PC-3 (cell line): ENCODE data around the gene CDH22. TPM values are rescaled to one million over a fixed set of nuclear protein-coding genes. Genes with fewer than 3 reads are reported as not detected.

Experiments
- ATAC-seq: fragments of 200-7000 bp; cut with Tn5 transposase; 2 replicates; pipeline ENCODE4 v1.9.1; 2020; ENCODE audit warnings: mild to moderate bottlenecking, moderate library complexity
- BruUV-seq: library from RNA; stranded (reverse); fragments of 400-500 nt; replicated peaks from 2 replicates; lab custom pipeline; 2021; lab: Mats Ljungman, UMichigan
- CTCF ChIA-PET: fragments of 300-600 bp; sonication (Branson Sonifier 250); formaldehyde crosslinking; loops from one replicate; lab custom pipeline; 2022; ENCODE audit warnings: antibody characterized with exemption; lab: Charles Lee
- POLR2A ChIA-PET: fragments of 300-600 bp; sonication (Branson Sonifier 250); formaldehyde crosslinking; loops from one replicate; lab custom pipeline; 2022; ENCODE audit warnings: antibody characterized with exemption; ENCODE audit not compliant: unreplicated experiment; lab: Charles Lee
- DNase-seq: peaks from one replicate; pipeline ENCODE4 v3.0.0-alpha.2; 2015
- H2AFZ ChIP-seq: fragments of 300-600 bp; sonication (generic); 2 replicates; pipeline ENCODE4 v1.6.0; 2016; ENCODE audit warnings: antibody characterized with exemption, low read length
- H3F3A ChIP-seq: fragments of 300-600 bp; sonication (generic); one replicate; pipeline ENCODE4 v1.6.0; 2017; ENCODE audit warnings: antibody characterized with exemption, low read length, control low read depth, mild to moderate bottlenecking; ENCODE audit not compliant: unreplicated experiment
- H3K27ac ChIP-seq: fragments of 300-600 bp; sonication (generic); 2 replicates; pipeline ENCODE4 v1.5.1; 2016; ENCODE audit warnings: mild to moderate bottlenecking, low read length
- H3K27me3 ChIP-seq: fragments of 300-600 bp; sonication (generic); 2 replicates; pipeline ENCODE4 v1.6.1; 2016; ENCODE audit warnings: low read length, mixed read lengths
- H3K36me3 ChIP-seq: fragments of 300-600 bp; sonication (generic); 2 replicates; pipeline ENCODE4 v1.6.1; 2016; ENCODE audit warnings: low read depth, mixed run types, low read length, mixed read lengths
- H3K4me1 ChIP-seq: fragments of 300-600 bp; sonication (generic); 2 replicates; pipeline ENCODE4 v1.5.1; 2016; ENCODE audit warnings: low read length; ENCODE audit not compliant: insufficient read depth
- H3K4me2 ChIP-seq: fragments of 300-600 bp; sonication (generic); 2 replicates; pipeline ENCODE4 v1.6.0; 2016; ENCODE audit warnings: low read length
- H3K4me3 ChIP-seq: fragments of 300-600 bp; sonication (generic); 2 replicates; pipeline ENCODE4 v1.5.1; 2016; ENCODE audit warnings: mild to moderate bottlenecking, low read length, mixed read lengths
- H3K79me2 ChIP-seq: fragments of 300-600 bp; sonication (generic); 2 replicates; pipeline ENCODE4 v1.6.1; 2017; ENCODE audit warnings: low read length, mixed read lengths
- H3K9ac ChIP-seq: fragments of 300-600 bp; sonication (generic); 2 replicates; pipeline ENCODE4 v1.6.0; 2016; ENCODE audit warnings: mild to moderate bottlenecking, low read length
- H3K9me2 ChIP-seq: fragments of 300-600 bp; sonication (generic); replicated peaks from 2 replicates; pipeline ENCODE4 v1.6.1; 2016; ENCODE audit warnings: mixed run types, low read length, mixed read lengths
- H3K9me3 ChIP-seq: fragments of 300-600 bp; sonication (generic); 2 replicates; pipeline ENCODE4 v1.6.1; 2016; ENCODE audit warnings: low read length, mixed read lengths
- H4K20me1 ChIP-seq: fragments of 300-600 bp; sonication (generic); 2 replicates; pipeline ENCODE4 v1.6.1; 2016; ENCODE audit warnings: low read length, mixed read lengths
- CTCF ChIP-seq: fragments of 300-600 bp; sonication (generic); conservative IDR thresholded peaks from 2 replicates; pipeline ENCODE4 v1.5.1; 2017; ENCODE audit warnings: antibody characterized with exemption, low read depth, mild to moderate bottlenecking, low read length
- EZH2 ChIP-seq: fragments of 300-600 bp; sonication (generic); IDR thresholded peaks from one replicate; pipeline ENCODE4 v1.6.1; 2017; ENCODE audit warnings: antibody characterized with exemption, mild to moderate bottlenecking, low read length; ENCODE audit not compliant: unreplicated experiment
- EZH2phosphoT487 ChIP-seq: fragments of 300-600 bp; sonication (generic); IDR thresholded peaks from 2 replicates; pipeline ENCODE4 v1.6.1; 2018; ENCODE audit warnings: mild to moderate bottlenecking, antibody characterized with exemption, low read length, borderline replicate concordance
- intact Hi-C: fragments of 100-400 bp; cut with micrococcal nuclease; formaldehyde crosslinking; loops from 2 replicates; pipeline ENCODE4 v1.9.0; 2023
- total RNA-seq: library from RNA; depleted of rRNA; stranded (reverse); fragments of >200 nt; gene quantifications from 2 replicates; pipeline ENCODE4 v1.2.3, GENCODE V29; 2014

Gene CDH22
- total RNA-seq, 1 experiment from 2014 or later, result not detected

GRCh38 chr20:46167080-46167479 is 141.2 kb downstream of the CDH22 start:
- peaks cover 78% of the 10 kb centered on the region for H3K27me3 ChIP-seq
- H3K4me1 ChIP-seq, result no peaks in the 10 kb centered on the region
- no peaks in the 10 kb centered on the region for H3K79me2 ChIP-seq
- H3K9me3 ChIP-seq, result no peaks in the 10 kb centered on the region
- H4K20me1 ChIP-seq, result no peaks in the 10 kb centered on the region
- ATAC-seq (no peak), DNase-seq (no peak)
- POLR2A ChIA-PET, result interaction anchor here (0.5 kb wide), 1 partner anchor 877 kb away, joined by 14 read pairs; no protein-coding TSS in a partner anchor
- TF ChIP-seq CTCF, result no peak
- no peak for TF ChIP-seq EZH2phosphoT487
- TF ChIP-seq EZH2, result no peak
- no peak overlapping the region for H3K4me3 ChIP-seq
- H3F3A ChIP-seq, result no peaks in the 10 kb centered on the region
- no peaks in the 10 kb centered on the region for H3K9me2 ChIP-seq
- H3K36me3 ChIP-seq, result no peaks in the 10 kb centered on the region
- H3K4me2 ChIP-seq, result no peak overlapping the region
- H3K27ac ChIP-seq, result no peak overlapping the region
- no peak overlapping the region for H2AFZ ChIP-seq
- H3K9ac ChIP-seq, result no peak overlapping the region
- BruUV-seq, result no TSS peak
- CTCF ChIA-PET, result no interaction called here
- intact Hi-C loops, result no loop called here

GRCh38 chr20:46164254-46164653 is 144.0 kb downstream of the CDH22 start:
- Histone ChIP-seq H3K4me1 (no peaks in the 10 kb centered on the region), H3F3A (no peaks in the 10 kb centered on the region), H2AFZ (no peak overlapping the region), H3K27ac (no peak overlapping the region), H4K20me1 (no peaks in the 10 kb centered on the region), H3K9me2 (no peaks in the 10 kb centered on the region), H3K79me2 (no peaks in the 10 kb centered on the region), H3K9me3 (no peaks in the 10 kb centered on the region), H3K9ac (no peak overlapping the region), H3K27me3 (peaks cover 76% of the 10 kb centered on the region), H3K4me2 (no peak overlapping the region), H3K36me3 (no peaks in the 10 kb centered on the region), H3K4me3 (no peak overlapping the region)
- POLR2A ChIA-PET, result no interaction called here
- TF ChIP-seq EZH2phosphoT487 (no peak), CTCF (no peak), EZH2 (no peak)
- ATAC-seq (no peak), DNase-seq (no peak)
- CTCF ChIA-PET, result no interaction called here
- BruUV-seq, result no TSS peak
- intact Hi-C loops, result no loop called here

DNA sequence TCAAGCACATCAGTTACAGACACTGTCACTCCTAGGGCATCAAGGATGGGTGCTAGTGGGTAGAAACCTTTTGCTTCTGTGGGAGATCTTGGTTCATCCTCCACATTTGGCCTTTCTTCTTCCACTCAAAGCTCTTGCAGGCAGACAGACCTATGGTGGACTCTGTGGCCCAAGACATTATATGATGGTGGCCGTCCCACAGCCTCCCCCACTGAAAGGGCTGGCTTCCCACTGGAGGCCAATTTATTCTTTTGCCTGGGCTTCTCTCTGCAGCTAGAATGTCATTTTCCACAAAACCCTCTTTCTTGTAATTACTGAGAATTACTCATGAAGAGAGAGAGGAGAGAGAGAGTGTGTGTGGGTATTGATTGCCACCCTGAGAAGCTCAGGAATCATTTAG is 146.4 kb downstream of the CDH22 start:
- ChIA-PET POLR2A (interaction anchor here (0.6 kb wide), 1 partner anchor 406 kb away, joined by 3 read pairs; no protein-coding TSS in a partner anchor), CTCF (no interaction called here)
- no peak for DNase-seq
- Histone ChIP-seq H3K9me2 (no peaks in the 10 kb centered on the region), H3K4me2 (no peak overlapping the region), H3K4me3 (no peak overlapping the region), H3K36me3 (no peaks in the 10 kb centered on the region), H3K79me2 (no peaks in the 10 kb centered on the region), H3K9ac (no peak overlapping the region), H3K27me3 (peaks cover 86% of the 10 kb centered on the region), H3K4me1 (no peaks in the 10 kb centered on the region), H3K9me3 (no peaks in the 10 kb centered on the region), H3K27ac (no peak overlapping the region), H4K20me1 (no peaks in the 10 kb centered on the region), H3F3A (no peaks in the 10 kb centered on the region), H2AFZ (no peak overlapping the region)
- intact Hi-C loops, result no loop called here
- no peak for ATAC-seq
- no peak for TF ChIP-seq EZH2
- BruUV-seq, result no TSS peak
